Measurements from ENCODE around the gene PFDN2.

The PFDN2 gene

DNA sequence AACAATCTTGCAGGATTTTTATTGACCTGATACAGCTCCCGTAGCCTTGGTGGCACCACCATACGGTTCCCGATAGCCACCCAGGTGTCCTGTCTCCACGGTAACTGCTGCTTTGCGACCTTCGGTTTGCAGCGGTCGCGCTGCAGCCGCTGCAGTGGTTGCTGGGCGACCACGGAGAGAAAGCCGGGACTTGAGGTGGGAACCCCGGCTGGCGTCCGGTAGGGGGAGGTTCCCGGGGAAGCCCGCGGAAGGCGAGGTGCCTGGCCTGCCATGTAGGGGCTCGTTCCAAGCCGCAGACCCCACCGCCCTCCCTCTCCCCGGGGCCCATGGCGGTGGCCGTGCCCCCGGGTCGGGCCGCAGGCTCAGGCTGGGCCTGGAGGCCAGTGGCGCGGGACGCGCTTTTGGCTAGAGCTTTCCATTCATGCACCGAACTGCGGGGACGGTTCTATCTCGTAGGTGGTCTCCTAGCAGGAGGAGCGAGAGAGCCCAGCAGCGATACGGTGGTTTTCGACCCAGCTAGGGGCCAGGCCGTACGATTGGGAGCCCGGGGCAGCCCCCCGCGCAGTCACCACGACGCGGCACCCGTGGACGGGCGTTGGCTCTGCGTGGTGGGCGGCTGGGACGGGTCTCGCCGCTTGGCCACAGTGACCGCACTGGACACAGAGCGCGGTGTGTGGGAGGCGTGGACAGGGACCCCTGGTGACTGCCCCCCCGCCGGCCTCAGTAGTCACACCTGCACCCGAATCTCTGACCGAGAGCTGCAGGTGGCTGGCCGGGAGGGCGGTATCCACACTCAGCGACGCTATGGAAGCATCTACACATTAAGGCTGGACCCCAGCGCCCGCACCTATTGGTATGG lies 19.4 kb downstream of the PFDN2 start, which contains the start of gene KLHDC9:
Gene KLHDC9 (plus strand): TSS at position 152 of the 859 bp plus-strand sequence. CDS start 175 bp downstream, at position 327.
- DNase-seq: peak; percentile 91

DNA sequence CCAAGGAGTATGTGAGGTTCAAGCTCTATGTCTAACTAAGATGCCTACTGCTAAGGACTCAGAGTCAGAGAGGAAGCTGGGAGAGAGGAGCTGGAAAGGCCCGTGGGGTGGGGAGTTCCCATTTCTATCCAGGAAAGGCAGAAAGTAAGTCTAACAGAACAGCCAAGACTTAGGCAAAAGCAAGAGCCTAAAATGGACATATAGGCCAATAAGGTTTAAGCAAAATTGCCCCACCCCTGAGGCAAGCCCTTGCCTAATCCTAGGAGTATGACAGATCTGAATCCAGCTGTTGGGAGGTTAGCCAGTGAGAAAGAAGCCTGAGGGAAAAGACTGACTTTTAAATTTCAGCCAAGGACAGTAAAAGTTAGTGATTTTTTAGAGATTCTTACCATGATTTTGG lies 21.3 kb downstream of the PFDN2 start:
- no peak for DNase-seq

DNA sequence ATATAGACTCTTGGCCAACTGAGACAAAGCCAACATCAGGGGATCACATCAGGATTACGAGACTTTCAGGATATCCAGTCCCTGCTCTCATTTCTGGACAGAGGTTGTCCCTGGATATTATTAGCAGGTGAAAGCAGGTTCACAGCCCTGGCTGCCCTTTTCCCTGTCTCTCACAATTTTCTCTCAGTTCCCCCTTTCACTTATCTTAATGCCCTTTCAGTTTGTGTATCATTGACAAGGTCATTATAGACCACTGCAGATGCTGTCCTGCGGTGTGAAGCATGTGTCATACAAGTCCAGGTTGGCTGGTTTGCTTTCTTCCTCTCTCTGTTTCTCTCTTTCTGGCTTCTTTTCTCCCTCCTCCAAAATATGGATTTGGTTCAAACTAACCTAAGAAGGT lies 21.8 kb downstream of the PFDN2 start:
- no peak for DNase-seq

DNA sequence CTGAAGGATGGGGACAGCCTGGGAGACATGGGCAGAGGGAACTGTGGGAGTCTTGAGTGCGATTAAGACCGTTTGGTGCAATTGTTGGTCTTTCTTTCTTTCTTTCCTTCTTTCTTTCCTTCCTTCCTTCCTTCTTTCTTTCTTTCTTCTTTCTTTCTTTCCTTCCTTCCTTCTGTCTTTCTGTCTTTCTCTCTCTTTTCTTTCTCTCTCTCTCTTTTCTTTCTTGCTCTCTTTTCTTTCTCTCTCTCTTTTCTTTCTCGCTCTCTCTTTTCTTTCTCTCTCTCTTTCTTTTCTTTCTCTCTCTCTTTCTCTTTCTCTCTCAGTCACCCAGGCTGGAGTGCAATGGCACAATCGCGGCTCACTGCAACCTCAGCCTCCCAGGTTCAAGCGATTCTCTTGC lies 22.6 kb downstream of the PFDN2 start:
- DNase-seq: no peak

DNA sequence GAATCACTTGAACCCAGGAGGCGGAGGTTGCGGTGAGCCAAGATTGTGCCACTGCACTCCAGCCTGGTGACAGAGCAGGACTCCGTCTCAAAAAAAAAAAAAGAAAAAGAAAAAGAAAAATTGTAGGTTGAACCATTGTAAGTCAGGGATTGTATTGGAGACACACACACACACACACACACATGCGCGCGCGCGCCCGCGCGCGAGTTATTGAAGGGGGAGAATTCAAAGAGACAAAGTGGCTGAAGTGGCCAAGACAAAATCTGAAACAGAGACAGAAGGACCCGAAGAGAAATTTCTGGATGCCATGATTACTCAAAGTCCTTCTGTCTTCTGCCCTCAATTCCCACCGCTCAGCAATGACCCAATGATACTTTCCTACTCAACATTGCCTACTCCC lies 23.4 kb downstream of the PFDN2 start:
- no peak for DNase-seq

DNA sequence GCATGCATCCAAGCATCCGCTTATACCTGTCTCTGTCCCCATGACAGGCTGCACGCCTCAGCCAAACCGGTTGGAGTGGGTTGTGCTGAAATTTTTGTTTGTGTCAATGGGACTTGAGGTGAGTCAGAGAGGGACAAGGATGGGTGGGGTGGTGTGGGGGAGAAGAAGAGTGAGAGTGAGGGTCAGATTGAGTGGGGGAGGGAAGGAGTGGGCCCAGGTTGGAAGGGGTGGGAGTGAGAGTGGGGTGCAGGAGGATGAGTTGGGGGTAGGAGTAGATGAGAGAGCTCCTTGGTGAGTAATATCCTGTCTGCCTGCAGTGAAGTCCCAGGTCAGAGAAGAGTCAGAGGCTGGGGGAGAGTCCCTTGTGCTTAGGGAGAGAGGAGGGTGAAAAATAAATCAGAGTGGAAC lies 25.2 kb downstream of the PFDN2 start:
- no peak for DNase-seq

DNA sequence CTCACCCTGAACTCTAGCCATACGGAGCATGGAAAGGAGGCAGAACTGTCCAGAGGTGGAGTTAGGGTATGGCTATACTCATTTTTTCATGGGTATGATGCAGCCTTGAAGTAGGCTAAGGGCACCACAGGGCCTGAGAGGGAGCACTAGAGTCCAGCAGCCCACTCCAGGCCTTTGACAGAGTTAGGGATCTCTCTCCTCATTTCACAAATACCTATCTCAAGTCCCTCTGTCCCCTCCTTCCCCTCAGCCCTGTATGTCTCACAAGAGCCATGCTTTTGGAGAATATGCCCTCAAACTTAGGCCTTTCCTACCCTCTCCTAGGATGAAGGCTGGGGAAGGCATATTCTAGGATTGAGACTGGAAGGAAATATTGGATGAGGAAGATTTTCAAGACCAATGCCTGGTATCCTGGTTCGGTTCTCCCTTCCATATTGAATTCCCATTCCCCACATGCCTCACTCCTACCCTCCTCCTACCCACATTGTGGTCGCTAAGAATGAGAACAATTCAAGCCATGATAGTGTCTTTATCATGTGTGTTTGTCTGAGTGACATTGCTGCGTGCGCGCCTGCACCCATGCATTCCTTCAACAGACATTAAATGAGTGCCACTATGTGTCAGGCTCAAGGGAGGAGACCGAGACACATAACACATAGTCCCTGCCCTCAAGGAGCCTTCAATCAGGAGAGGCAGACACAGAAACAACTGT lies 25.9 kb downstream of the PFDN2 start:
- DNase-seq: no peak

DNA sequence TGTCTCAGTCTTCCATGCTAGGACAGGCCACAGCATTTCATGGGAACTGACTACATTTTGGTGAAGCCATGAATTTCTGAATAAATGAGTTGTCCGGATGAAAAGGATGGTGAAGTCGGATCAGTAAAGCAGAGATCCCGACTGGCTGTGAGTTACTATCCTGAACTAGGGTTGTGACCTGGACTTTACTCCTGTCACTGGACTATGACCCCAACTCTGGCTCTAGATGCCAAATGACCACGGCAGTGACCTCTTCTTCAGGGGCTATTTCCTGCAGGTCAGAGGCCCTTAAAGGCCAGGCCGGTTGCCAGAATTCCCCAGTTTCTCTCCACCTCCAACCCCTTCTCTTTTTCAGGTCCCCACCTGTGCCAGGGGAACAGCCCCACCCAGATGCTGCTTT lies 26.7 kb downstream of the PFDN2 start:
- DNase-seq: no peak

DNA sequence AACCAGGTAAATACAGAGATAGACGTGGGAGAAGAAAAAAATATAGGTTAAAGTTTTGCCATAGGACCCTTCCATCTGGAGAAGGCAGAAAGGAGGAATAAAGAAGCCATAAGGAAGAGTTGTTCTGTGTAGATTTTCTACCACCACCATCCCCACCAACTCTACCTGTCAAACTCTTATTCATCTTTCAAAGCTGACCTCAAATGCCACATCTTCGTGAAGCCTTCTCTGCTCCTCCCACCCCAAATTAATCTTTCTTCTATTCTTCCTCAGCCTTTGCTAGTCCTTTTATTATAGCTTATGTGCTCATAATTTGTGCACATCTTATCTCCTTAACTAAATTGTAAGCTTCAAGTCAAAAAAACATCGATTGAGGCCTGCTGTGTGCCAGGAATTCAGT lies 27.2 kb downstream of the PFDN2 start:
- DNase-seq: no peak

DNA sequence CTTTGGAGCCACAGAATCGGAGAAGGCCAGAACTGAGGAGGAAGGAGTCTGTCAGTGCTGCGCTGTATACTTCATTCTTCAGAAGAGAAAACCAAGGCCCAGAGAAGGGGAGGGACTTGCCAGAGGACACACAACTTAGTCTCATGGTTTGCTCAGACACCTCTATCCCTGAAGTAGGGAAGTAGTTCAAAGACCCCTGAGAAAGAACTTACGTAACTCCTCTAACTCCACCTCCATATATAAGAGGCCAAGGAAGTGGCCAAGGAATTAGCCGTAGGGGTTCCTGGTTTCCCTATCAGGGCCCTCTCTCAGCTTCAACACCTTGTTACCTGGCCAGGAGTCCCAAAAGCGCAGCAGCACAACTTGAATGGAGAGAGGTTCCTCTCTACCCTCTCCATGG lies 27.9 kb downstream of the PFDN2 start:
- DNase-seq: no peak

DNA sequence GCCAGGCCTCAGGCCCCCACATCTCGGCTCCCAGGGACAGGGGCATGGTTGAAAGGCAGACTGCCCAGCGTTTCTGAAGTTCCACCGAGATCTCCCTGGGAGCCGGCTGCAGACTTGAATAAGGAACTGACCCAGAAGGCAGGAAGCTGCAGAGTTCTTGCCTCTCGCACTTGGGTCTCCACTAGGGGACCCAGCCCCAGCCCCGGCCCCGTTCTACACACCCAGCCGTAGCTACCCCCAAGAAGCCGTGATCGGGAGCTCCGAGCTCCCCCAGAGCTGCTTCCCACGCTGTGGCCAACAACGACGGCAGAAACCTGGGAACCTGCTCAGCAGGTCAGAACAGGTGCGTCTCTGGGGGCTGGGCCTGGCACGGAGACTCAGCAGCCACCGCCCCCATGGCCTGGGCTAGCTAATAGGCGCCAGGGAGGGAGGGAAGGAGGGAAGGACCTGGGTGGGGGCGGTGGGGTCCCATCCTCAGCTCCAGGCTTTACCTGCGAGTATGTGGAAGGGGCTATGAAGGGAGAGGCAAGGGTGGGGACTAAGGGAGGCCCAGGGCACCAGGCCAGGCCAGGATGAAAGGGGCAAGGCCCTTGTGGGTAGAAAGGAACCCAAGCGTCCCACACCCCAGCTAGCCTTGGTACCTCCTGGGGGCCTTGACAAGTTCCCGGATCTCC lies 28.4 kb downstream of the PFDN2 start, which contains the start of gene NECTIN4:
Gene NECTIN4 (minus strand): TSS at position 308 of the 674 bp plus-strand sequence. CDS start 262 bp downstream, at position 46.
- no peak for DNase-seq

DNA sequence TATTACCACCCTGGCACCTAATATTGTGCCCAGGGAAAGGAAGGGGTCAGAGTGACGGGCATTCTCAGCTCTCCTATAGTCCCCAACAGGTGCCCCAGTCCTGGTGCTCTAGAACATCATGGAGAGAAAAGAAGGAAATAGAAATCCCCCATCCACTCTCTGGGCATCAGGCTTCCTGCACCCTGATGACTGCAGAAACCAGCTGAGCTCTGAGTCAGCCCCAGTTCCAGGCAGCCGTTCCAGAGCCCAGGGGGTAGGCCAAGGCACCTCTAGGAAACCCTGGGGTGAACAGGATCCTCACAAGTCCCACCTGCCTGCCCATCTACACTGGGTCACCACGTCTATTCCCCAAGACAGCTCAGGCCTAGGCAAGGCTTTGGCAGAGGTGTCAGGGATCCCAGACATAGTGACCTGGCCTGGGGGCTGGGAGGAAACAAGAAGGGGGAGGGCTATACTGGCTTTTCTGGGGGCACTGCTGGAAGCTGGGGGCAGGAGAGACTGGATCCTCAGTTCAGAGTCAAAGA lies 29.2 kb downstream of the PFDN2 start:
- no peak for DNase-seq

DNA sequence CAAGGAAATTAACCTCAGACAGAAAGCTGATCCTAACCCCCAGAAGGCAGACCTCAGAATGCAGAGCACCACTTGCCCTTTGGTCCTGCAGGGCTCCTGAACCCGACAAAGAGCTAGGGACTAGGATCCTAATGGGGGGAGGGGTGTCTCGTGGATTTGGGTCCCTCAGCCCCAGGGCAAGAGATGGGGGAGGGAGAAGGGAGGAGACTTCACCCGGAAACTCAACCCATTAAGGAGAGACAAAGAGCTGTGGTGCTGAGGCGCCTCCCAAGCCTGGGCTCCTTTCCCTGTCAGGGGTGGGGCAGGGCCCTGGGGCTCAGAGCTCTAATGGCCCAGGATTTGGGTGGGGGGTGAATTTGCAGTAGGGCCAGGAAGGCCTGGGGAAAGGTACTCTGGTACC lies 31.4 kb downstream of the PFDN2 start:
- DNase-seq: no peak

DNA sequence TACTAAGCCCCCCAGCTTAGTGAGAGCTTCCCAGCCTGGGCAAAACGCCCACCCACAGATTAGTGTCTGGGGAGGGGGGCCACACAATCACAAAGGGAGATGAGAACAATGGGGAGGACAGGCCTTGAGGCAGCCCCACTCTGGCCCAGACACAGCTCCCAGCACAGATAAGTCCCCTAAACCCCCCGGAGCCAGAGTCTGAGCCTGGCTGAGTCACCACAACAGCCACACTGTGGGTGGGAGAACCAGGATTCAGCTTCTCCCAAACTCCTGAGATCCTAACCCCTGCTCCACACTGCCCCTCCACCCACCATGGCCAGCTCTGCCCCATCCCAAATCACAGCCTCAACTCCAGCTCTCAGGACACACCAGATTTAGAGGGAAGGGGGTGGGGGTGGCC lies 32.7 kb downstream of the PFDN2 start:
- DNase-seq: no peak

DNA sequence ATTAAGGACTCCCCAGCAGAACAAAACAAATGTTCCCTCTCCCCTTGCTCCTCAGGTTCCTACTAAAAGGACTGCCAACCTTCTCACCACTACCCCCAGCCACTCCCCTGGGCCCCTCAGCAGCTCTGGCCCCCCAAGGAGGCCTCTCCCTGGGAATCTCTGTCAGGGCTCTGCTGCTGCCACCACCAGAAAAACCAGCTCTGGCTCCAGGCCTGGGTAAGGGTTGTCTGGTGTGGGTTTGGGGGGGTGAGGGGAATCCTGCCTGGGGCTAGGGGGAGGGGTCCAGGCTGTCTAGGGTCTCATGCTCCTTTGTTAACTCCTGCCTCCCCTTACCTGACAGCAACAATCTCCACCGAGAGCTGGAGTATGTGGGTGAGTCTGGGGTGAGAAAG lies 33.2 kb downstream of the PFDN2 start:
- no peak for DNase-seq

DNA sequence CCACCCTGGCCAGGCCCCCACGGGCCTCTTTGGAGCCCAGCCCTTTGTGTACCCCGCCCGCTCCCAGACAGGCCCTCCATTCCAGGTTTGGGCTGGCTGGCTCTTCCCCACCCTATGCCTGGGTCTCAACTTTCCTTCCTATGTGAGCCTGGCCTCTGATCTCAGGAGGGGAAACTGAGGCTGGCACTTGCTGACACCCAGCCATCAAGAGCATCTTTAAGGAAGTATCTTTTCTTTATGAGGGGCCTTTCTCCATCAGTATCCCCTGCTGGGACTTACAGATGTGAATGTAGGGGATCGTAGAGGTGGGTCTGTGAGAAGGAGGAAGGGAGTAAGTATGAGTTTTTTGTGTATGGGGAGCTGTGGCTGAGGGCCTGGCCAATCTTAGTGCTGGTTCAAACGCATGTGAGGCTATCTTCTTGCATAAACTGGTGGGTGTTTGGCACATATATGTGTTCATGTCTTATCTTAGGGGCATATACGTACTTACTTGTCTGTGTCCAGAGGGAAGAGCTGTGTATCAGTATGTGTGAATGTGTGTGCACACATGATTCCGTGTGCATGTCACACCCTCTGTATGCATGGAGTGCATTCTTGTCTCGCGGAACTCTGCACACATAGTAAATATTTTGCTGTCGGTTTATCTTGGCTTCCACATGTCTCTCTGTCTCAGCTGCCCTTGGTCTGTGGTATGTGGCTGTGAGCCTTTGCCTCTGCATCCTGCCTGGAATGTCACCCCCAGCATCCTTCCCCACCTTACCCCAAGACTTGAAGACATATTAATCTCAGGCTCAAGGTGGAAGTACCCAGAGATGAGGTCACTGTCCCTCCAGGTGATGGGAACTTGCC lies 33.9 kb downstream of the PFDN2 start:
- no peak for DNase-seq

DNA sequence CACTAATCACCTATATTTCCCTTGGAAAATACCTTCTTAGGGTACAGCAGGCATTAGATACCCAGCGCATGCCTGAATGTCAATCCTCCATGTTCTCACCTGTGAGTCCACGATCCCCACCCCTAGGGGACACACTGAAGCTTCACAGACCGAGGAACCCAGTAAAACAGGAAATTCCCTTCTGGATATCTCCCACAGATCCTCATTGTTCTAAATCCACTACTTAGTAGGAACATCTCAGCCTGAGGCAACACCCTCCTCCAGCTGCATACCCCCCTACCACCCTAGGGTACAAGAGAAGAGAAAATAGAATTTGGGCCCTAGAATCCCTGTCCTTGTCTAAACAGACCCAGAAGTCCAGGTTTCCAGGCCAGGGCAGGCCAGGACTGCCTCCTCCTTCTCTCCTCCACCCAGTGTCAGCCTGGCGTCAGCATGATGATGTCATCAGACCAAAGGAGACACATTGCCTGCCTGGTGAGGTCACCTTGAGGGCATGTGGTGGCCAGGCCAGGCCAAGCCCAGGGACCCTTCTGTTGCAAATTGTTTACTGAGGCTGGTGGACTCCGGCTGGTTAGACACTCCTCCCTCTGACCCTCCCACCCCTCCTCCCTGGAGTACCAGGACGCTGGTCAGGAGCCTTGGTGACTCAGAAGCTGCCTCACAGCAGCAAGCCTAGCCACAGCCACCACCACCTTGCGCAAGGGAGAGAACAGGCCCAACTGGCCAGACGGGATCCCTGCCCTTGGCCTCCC lies 34.7 kb downstream of the PFDN2 start:
- DNase-seq: no peak

DNA sequence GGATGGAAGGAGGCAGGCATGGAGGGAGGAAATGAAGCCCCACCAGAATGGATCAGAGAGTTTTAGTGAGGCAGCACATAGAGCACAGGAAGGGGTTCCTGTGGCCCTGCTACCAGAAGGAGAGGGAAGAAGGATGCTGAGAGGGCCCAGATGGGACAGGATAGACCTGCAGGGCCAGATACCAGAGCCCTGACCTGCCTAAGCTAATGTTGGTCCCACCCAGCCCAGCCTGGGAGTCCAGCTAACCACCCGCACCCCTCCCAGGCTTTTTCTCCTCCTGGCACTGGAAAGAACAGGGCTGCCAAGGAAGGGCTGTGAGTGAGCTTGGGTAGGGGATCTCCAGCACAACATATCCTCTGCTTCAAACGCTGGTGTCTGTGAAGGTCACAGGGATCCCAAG lies 35.4 kb downstream of the PFDN2 start:
- DNase-seq: no peak

DNA sequence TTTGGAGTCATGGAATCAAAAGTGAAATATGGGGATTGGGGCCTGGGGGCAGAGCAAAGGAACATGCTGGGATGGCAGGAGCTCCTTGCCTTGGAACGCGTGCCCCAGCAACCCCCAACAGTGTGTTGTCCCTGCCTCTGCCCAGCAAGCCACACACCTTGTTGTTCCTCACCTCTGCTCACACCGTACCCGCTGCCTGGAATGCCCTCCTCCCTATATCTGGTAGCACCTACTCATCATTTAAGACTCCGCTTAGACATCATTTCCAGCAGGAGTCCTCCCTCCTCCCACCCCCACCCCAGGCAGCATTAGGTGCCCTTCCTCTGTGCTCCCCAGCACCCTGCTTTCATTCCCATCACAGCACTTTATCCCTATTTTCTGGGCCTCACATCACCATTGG lies 36.3 kb downstream of the PFDN2 start:
- DNase-seq: no peak

DNA sequence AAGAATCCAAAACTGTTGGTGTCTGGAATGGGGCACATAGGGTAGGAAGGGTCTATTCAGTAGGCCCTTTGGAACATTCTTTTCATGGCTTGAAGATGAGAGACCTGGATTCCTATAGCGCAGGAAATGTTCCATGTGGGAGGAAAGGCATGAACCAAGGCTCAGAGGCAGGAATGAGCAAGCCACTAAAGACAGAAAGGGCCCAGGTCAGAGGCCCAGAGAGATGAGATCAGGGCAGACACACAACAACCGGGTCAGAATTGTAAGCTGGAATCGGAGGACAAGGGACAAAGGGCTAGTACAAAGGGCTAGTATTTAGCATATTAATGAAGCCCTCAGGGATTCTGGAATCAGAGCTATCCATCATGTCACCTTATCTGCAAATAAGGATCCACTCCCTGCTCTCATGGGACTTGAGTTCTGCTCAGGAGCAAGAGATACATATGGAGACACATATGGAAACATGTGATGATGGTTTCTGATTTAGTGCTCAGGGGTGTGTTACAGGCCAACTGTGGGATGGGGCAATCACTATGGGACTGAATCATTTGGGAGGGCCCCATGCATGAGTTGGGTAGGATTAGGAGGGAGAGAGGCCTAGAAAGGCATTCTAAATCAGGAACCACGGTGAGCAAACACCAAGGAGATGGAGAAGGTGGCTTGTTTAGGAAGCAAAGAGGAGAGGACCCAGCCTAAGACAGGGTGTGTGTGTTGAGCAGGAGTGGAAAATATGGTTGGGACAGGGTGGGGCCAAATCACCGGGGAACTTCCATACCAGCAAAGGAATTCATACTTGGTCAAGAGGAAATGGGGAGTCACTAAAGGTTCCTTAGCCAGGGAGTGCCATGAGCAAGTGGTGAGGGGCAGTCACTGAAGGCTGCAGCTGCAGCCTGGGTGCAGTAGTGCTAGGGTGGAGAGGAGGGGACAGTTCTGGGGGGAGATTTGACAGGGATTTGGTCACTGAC lies 37.1 kb downstream of the PFDN2 start:
- DNase-seq: no peak

All from NCI-H146 (cell line).